Spinal cord (tissue), 10 donors: ENCODE data around the gene CDH13. TPM values are rescaled to one million over a fixed set of nuclear protein-coding genes. Genes with fewer than 3 reads are reported as not detected.
A peak's percentile ranks its signal among the peaks of the same experiment; 100 is the strongest.

Source experiments
- DNase-seq, 6 donors: peaks; one replicate each; pipeline versions ENCODE4 v3.0.0 to v3.0.0-alpha.2; 2013 to 2015; ENCODE audit warnings: low spot score in 6 of 6, low read depth in 4 of 6
- H3K27ac ChIP-seq: one replicate; pipeline ENCODE4 v1.5.1; 2013; ENCODE audit warnings: low read depth, low read length, control low read depth
- H3K27me3 ChIP-seq: one replicate; pipeline ENCODE4 v1.6.1; 2013; ENCODE audit warnings: low read length; ENCODE audit not compliant: control insufficient read depth, insufficient read depth
- H3K36me3 ChIP-seq: one replicate; pipeline ENCODE4 v1.6.1; 2013; ENCODE audit warnings: low read length; ENCODE audit not compliant: control insufficient read depth, insufficient read depth
- H3K4me1 ChIP-seq: one replicate; pipeline ENCODE4 v1.6.1; 2013; ENCODE audit warnings: low read length; ENCODE audit not compliant: control insufficient read depth, insufficient read depth
- H3K4me3 ChIP-seq: one replicate; pipeline ENCODE4 v1.5.1; 2013; ENCODE audit warnings: low read depth, low read length, control low read depth
- H3K9me3 ChIP-seq: one replicate; pipeline ENCODE4 v1.6.1; 2013; ENCODE audit warnings: low read length; ENCODE audit not compliant: control insufficient read depth, insufficient read depth
- WGBS: methylation state at CpG from one replicate; pipeline ENCODE4 v1.1.5; 2013; ENCODE audit warnings: missing lambda C conversion rate; ENCODE audit not compliant: insufficient coverage; 5-methylcytosine and 5-hydroxymethylcytosine counted together
- polyA plus RNA-seq, 2 donors: library from polyadenylated mRNA; unstranded; fragments of 120-200 nt; gene quantifications; one replicate each; pipeline ENCODE4 v1.2.1, GENCODE V29; 2013; ENCODE audit not compliant: insufficient read length in 2 of 2
- total RNA-seq, 2 donors: library from RNA; depleted of rRNA in 1 of 2; stranded (reverse); fragments of 120-200 nt in 1 of 2; fragments of >200 nt in 1 of 2; gene quantifications; one replicate each; pipeline versions ENCODE4 v1.2.3 to v1.2.4, GENCODE V29; 2013 to 2014
- donor health status: healthy.

The CDH13 gene
- total and polyA plus RNA-seq, 4 donors: 34.5 to 82.3 (median 76.4) TPM

DNA sequence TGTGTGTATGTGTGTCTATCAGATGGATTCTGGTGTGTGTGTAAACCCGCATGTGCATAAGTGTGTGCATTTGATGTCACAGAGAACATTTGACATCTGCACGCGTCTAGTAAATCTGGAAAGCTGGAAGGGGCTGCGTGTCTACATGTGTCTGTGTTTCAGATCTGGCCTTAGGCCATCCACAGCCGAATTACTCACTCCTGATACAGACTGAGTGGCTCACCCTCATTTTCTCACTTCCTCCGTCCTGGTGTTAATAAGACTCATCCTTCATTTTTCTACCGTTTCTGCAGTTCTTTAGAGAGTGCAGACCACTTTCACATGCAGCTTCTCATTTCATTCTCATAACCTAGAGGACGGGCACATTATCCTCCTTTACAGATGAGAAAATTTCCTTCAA, 491.6 kb downstream of the CDH13 start:
- Histone ChIP-seq H3K4me3 (no peak overlapping the region), H3K9me3 (no peaks in the 10 kb centered on the region), H3K27me3 (no peaks in the 10 kb centered on the region), H3K27ac (no peak overlapping the region), H3K4me1 (peaks cover 4% of the 10 kb centered on the region), H3K36me3 (no peaks in the 10 kb centered on the region)
- WGBS: 74% methylated on average over 7 of the region's 8 CpGs
- peak in 1 of 6 donors; percentile 37 for DNase-seq

DNA sequence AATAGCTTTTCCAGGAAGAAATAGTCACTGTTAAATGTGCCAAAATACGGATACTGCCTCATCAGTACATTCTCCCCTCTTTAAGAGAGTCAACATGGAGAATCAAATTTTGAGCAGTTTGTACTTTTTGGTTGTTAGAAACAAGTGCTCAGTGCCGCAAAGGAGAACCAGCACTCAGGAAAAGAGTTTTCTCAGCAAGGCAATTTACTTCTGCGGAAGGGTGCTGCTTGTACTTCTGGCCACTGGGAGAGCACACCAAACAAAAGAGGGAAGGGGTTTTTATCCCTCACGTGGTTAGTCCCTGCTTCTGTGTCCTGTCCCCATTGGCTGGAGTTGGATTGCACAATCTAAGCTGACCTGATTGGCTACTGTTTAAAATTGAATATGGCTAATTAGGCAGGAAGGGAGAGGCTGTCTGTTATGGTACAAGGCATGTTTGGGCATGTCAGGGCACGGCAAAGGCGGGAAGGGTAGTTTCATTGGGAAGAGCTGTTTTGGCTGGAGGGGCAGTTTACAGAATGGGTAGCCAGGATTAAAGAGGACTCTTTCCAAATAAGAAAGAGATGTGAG, 499.3 kb downstream of the CDH13 start:
- 94% methylated on average over 5 of the region's 6 CpGs for WGBS

DNA sequence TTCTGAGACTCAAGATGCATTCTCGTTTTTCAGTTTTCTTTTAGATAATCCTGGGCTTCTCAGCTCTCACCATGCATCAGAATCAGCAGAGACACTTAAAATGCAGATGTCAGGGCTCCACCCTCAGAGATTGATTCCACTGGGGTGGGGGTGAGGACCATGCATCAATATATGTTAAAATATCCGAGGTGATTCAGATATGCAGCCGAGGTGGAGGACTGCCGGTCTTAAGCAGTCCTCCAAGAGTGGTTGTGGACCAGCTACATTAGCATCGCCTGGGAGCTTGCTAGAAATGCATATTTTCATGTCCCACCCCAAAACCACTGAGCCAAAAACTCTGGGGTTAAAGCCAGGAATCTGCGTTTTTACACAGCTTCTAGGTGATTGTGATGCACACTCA, 501.3 kb downstream of the CDH13 start:
- Histone ChIP-seq H3K36me3 (no peaks in the 10 kb centered on the region), H3K27ac (no peak overlapping the region), H3K9me3 (peaks cover 3% of the 10 kb centered on the region), H3K4me1 (no peaks in the 10 kb centered on the region), H3K4me3 (no peak overlapping the region), H3K27me3 (no peaks in the 10 kb centered on the region)
- 90% methylated on average over 4 of the region's 6 CpGs for WGBS
- DNase-seq: no peak

More for the DNA sequence above, 499.3 kb downstream of the CDH13 start:
- H3K36me3 ChIP-seq: no peaks in the 10 kb centered on the region
- H3K4me3 ChIP-seq: no peak overlapping the region
- no peak overlapping the region for H3K27ac ChIP-seq
- no peak for DNase-seq
- peaks cover 3% of the 10 kb centered on the region for H3K9me3 ChIP-seq
- no peaks in the 10 kb centered on the region for H3K4me1 ChIP-seq
- H3K27me3 ChIP-seq: no peaks in the 10 kb centered on the region

DNA sequence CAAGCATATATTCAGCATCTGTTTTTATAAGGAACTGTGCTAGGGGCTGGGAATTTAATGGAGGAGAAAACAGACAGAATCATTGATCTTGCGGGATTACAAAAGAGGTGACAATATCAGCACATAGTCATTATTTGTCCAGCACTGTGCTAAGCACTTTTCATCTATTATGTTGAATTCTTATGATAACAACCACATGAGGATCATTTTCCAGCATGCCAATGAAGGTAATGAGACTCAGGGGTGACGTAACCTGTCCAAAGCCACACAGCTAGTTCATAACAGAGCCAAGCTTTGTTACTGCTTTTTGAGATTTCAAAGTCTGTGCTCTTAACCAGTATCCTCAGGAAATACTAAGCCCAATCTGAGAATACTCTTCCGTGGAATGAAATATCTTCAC, 503.3 kb downstream of the CDH13 start:
- H3K4me3 ChIP-seq: no peak overlapping the region
- H3K27me3 ChIP-seq: no peaks in the 10 kb centered on the region
- no peaks in the 10 kb centered on the region for H3K9me3 ChIP-seq
- H3K36me3 ChIP-seq: no peaks in the 10 kb centered on the region
- H3K27ac ChIP-seq: no peak overlapping the region
- no peaks in the 10 kb centered on the region for H3K4me1 ChIP-seq
- DNase-seq: peak in 1 of 6 donors; percentile 87
- WGBS: 89% methylated on average over 1 of the region's 3 CpGs

DNA sequence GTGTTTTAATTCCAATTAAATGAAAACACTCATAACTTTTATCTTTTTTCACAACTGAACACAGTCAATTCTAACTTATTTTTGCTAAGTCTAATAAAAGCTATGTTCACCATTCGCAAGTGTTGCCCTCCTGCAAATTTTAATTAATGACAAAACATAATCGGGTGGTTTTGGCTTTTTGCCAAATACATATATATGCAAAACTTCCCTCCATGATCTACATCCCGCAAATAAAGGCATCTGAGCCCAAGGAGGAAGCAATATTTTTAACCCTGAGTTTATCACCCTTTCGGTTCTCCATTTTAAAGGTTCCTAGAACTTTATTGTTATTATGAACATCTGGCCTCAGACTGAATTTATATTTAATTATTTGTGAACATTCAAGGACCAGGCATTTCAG, 507.9 kb downstream of the CDH13 start:
- 67% methylated on average over 1 of the region's 4 CpGs for WGBS
- Histone ChIP-seq H3K27me3 (no peaks in the 10 kb centered on the region), H3K4me3 (no peak overlapping the region), H3K27ac (no peak overlapping the region), H3K4me1 (peaks cover 7% of the 10 kb centered on the region), H3K9me3 (no peaks in the 10 kb centered on the region), H3K36me3 (no peaks in the 10 kb centered on the region)
- peak in 1 of 6 donors; percentile 43 for DNase-seq

DNA sequence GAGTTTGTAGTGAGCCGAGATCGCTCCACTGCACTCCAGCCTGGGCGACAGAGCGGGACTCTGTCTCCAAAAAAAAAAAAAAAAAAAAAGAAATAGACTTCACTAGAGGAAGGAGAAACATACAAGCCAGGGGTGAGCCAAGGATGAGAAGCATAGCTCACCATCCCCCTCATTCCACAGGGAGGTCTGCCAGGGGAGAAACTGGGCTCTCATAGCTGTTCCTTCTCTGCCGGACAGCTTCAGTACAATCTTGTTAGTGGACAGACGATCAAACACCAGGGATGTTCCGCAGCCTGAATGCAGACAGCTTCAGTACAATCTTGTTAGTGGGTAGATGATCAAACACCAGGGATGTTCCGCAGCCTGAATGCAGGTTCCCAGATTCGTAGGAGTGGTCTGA, 509.6 kb downstream of the CDH13 start:
- 96% methylated on average over 5 of the region's 9 CpGs for WGBS
- DNase-seq: no peak
- H3K27me3 ChIP-seq: no peaks in the 10 kb centered on the region

DNA sequence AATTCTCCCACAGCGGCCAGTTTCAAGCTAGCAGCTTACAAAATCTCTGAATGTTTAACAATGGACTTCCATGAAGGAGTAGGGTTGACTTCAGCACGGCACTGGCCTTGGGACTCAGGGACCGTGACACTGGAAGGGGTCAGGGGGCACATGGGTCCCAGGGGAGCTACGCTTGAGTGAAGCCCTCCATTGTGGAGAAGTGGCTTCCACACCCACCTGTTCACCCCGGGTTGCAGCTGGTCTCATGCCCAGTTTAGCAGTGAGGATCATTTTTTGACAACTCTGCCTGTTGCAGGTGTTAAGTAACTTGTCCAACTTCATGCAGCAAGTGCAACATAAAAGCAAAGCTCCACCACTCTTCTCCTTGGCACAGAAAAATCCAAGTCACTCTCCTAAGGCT, 510.2 kb downstream of the CDH13 start:
- no peaks in the 10 kb centered on the region for H3K27me3 ChIP-seq
- DNase-seq: no peak
- no peak overlapping the region for H3K27ac ChIP-seq
- H3K4me1 ChIP-seq: peaks cover 7% of the 10 kb centered on the region
- no peaks in the 10 kb centered on the region for H3K36me3 ChIP-seq
- H3K9me3 ChIP-seq: no peaks in the 10 kb centered on the region
- H3K4me3 ChIP-seq: no peak overlapping the region
- WGBS: 57% methylated on average over 5 of the region's 5 CpGs

More for the DNA sequence above, 509.6 kb downstream of the CDH13 start:
- Histone ChIP-seq H3K4me3 (no peak overlapping the region), H3K9me3 (no peaks in the 10 kb centered on the region), H3K4me1 (peaks cover 7% of the 10 kb centered on the region), H3K36me3 (no peaks in the 10 kb centered on the region), H3K27ac (no peak overlapping the region)

DNA sequence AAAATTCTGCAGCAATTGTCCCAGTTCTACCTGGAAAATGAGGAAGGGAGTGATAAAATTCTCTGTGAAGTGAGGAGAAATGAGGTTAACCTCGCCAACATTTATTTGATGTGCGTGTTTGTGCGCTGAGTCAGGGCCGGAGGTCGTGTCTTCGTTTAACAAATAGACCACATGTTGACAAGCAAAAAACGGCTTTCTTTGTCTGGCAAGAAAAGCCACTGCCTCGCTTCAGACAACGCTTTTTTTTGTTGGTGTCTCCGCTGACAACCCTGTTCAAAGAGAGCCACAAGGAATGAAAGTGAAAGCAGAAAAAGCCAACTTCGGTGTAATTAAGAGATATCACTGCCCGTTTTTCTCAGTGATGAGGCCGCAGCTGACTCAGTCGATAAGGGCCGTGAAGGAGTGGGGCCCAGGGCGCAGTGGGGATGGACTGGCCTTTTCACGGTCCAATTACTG, 510.6 kb downstream of the CDH13 start:
- Histone ChIP-seq H3K4me1 (peaks cover 7% of the 10 kb centered on the region), H3K9me3 (no peaks in the 10 kb centered on the region), H3K36me3 (no peaks in the 10 kb centered on the region), H3K27me3 (no peaks in the 10 kb centered on the region), H3K4me3 (no peak overlapping the region), H3K27ac (no peak overlapping the region)
- peak in 5 of 6 donors; percentile 28 to 77 (median 49) for DNase-seq
- 14% methylated on average over 17 of the region's 17 CpGs for WGBS

DNA sequence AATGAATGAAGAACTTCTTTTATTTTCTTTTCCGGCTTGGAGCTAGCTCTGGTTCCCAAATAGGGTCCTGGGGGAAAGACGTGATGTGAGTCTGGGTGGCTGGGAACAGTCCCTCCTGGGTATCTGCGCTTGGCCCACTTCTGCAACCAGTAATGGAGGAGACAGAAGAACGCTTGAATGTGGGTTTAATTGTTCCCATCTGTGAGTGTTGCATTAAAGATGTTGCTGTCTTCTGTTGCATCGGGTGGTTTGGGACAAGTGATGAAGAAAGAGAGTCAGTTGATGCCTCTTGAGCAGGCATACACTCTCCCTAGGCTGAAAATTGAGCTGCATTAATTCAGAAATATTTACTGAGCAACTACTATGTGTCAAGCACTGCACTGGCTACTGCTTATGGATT, 511.1 kb downstream of the CDH13 start:
- Histone ChIP-seq H3K27ac (no peak overlapping the region), H3K4me3 (no peak overlapping the region)

DNA sequence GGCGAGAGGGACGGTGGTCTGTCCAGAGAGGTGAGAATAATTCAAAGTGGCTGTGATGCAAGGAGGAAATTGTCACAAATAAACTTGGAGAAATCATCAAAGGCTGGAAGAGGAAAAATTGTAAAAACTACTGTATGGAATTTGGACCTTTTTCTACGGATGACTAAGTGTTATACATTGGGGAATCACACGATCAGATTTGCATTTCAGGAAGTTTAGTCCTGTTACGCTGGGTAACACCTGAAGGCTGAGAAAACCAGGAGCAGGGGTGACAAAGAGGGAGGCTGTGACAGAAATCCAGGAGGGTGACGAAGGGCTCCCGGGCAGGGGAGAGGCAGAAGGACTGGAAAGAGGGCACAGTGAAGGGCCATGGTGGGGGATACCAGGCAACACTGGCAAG, 511.7 kb downstream of the CDH13 start:
- H3K4me1 ChIP-seq: peaks cover 7% of the 10 kb centered on the region
- H3K4me3 ChIP-seq: no peak overlapping the region
- H3K27me3 ChIP-seq: no peaks in the 10 kb centered on the region
- 95% methylated on average over 7 of the region's 7 CpGs for WGBS
- no peaks in the 10 kb centered on the region for H3K36me3 ChIP-seq
- no peaks in the 10 kb centered on the region for H3K9me3 ChIP-seq
- no peak for DNase-seq
- no peak overlapping the region for H3K27ac ChIP-seq

More for the DNA sequence above, 511.1 kb downstream of the CDH13 start:
- no peaks in the 10 kb centered on the region for H3K9me3 ChIP-seq
- 72% methylated on average over 4 of the region's 5 CpGs for WGBS
- peaks cover 7% of the 10 kb centered on the region for H3K4me1 ChIP-seq
- H3K36me3 ChIP-seq: no peaks in the 10 kb centered on the region
- no peaks in the 10 kb centered on the region for H3K27me3 ChIP-seq
- no peak for DNase-seq
